HG03460 (cell line): ENCODE results near the gene KLF16.
"Not testable (repeated sequence)": the region's sequence is repeated elsewhere in the genome, so short reads cannot be mapped to it uniquely, and the experiment has no call there.

Experiments used
- ATAC-seq: cut with Tn5 transposase; IDR thresholded peaks from one replicate; pipeline ENCODE4 v1.9.1; 2021; ENCODE audit not compliant: unreplicated experiment

Gene KLF16

GRCh38 chr19:1863328-1863637 lies at the start of gene KLF16:
TSS of gene KLF16 (minus strand) at chr19:1863579. CDS start at chr19:1863497, 82 bp downstream.
- ATAC-seq = no peak

- no peak for ATAC-seq
Measured at GRCh38 chr19:1912760-1913505, 49.6 kb upstream of the KLF16 start.

- ATAC-seq = no peak
Measured at GRCh38 chr19:1911995-1912394, 48.6 kb upstream of the KLF16 start.

- no peak for ATAC-seq
Measured at GRCh38 chr19:1911098-1911497, 47.7 kb upstream of the KLF16 start.

- no peak for ATAC-seq
Measured at GRCh38 chr19:1910177-1910576, 46.8 kb upstream of the KLF16 start.

- ATAC-seq = no peak
Measured at GRCh38 chr19:1909761-1910080, 46.3 kb upstream of the KLF16 start.

- ATAC-seq = no peak
Measured at GRCh38 chr19:1908364-1908678, 44.9 kb upstream of the KLF16 start.

- no peak for ATAC-seq
Measured at GRCh38 chr19:1907563-1908363, 44.4 kb upstream of the KLF16 start.

- ATAC-seq = no peak
Measured at GRCh38 chr19:1906985-1907562, 43.7 kb upstream of the KLF16 start.

GRCh38 chr19:1905863-1906375 lies 42.5 kb upstream of the KLF16 start:
- ATAC-seq = no peak

- peak; percentile 79 for ATAC-seq
Measured at GRCh38 chr19:1905110-1905862, 41.9 kb upstream of the KLF16 start, which contains the start of the genes ADAT3 and SCAMP4. TSS of gene ADAT3 (plus strand) at chr19:1905399. CDS start at chr19:1912048, 6,649 bp downstream. TSS of gene SCAMP4 (plus strand) at chr19:1905399. CDS start at chr19:1915020, 9,621 bp downstream.

GRCh38 chr19:1904860-1905109 lies 41.4 kb upstream of the KLF16 start:
- peak; percentile 13 for ATAC-seq

- ATAC-seq = no peak
Measured at GRCh38 chr19:1902923-1903322, 39.5 kb upstream of the KLF16 start.

GRCh38 chr19:1901940-1902404 lies 38.6 kb upstream of the KLF16 start:
- ATAC-seq = no peak

GRCh38 chr19:1896508-1896907 lies 33.1 kb upstream of the KLF16 start:
- no peak for ATAC-seq

- ATAC-seq = no peak
Measured at GRCh38 chr19:1893791-1894190, 30.4 kb upstream of the KLF16 start.

- no peak for ATAC-seq
Measured at GRCh38 chr19:1889907-1890306, 26.5 kb upstream of the KLF16 start.

- no peak for ATAC-seq
Measured at GRCh38 chr19:1888385-1888784, 25.0 kb upstream of the KLF16 start.

- ATAC-seq = not testable (repeated sequence)
Measured at GRCh38 chr19:1886360-1886759, 23.0 kb upstream of the KLF16 start.

GRCh38 chr19:1885398-1886119 lies 22.2 kb upstream of the KLF16 start, which contains the start of gene ABHD17A:
TSS of gene ABHD17A (minus strand) at chr19:1885496. CDS start at chr19:1881566, 3,930 bp downstream.
- peak; percentile 64 for ATAC-seq
